ENCODE measurements around the gene TEX35. TPM values are rescaled to one million over a fixed set of nuclear protein-coding genes. Genes with fewer than 3 reads are reported as not detected.

Gene TEX35
- total RNA-seq, 1 experiment from 2014 or later, result not detected

DNA sequence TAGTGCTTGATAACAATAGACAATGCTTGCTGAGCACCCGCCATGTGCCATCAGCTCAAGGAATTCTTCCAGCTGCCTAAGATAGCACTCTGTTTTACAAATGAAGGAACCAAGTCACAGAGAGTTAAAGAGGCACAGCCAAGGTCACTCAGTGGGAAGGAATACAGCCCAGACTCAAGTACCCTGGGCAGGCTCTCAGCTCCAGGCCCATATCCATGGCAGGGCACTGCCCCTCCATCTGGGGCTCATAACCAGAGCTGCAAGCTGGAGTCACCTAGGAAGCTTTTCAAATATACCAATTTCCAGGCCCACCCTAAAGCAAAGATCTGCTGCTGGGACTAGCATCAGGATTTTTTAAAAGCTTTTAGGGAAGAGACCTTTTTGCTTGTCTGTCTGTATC lies 17.8 kb upstream of the TEX35 start:
- CTCF ChIA-PET, result no interaction called here
- no peak overlapping the region for H2AFZ ChIP-seq (ENCODE audit: low read length)
- no peaks in the 10 kb centered on the region for H3K36me3 ChIP-seq (ENCODE audit: low read depth, low read length)
- POLR2A ChIA-PET (ENCODE audit: unreplicated experiment), result no interaction called here
- H4K20me1 ChIP-seq (ENCODE audit: low read length), result no peaks in the 10 kb centered on the region
- H3K27ac ChIP-seq (ENCODE audit: low read length), result no peak overlapping the region
- no peak for ATAC-seq
- no peak overlapping the region for H3K9ac ChIP-seq (ENCODE audit: low read length)
- H3K9me2 ChIP-seq (replicated peaks; ENCODE audit: low read length), result no peaks in the 10 kb centered on the region
- no peak overlapping the region for H3K4me2 ChIP-seq (ENCODE audit: low read length)
- intact Hi-C loops (cut with micrococcal nuclease), result no loop called here
- DNase-seq, result no peak
- TF ChIP-seq EZH2 (IDR thresholded peaks at IDR 0.05; ENCODE audit: low read length, unreplicated experiment) (no peak), EZH2phosphoT487 (IDR thresholded peaks at IDR 0.05; ENCODE audit: borderline replicate concordance, low read length) (no peak)
- TF ChIP-seq, protein P1, sequence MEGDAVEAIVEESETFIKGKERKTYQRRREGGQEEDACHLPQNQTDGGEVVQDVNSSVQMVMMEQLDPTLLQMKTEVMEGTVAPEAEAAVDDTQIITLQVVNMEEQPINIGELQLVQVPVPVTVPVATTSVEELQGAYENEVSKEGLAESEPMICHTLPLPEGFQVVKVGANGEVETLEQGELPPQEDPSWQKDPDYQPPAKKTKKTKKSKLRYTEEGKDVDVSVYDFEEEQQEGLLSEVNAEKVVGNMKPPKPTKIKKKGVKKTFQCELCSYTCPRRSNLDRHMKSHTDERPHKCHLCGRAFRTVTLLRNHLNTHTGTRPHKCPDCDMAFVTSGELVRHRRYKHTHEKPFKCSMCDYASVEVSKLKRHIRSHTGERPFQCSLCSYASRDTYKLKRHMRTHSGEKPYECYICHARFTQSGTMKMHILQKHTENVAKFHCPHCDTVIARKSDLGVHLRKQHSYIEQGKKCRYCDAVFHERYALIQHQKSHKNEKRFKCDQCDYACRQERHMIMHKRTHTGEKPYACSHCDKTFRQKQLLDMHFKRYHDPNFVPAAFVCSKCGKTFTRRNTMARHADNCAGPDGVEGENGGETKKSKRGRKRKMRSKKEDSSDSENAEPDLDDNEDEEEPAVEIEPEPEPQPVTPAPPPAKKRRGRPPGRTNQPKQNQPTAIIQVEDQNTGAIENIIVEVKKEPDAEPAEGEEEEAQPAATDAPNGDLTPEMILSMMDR (conservative IDR thresholded peaks at IDR 0.05; ENCODE audit: low read depth, low read length), result no peak
- no peaks in the 10 kb centered on the region for H3K4me1 ChIP-seq (ENCODE audit: insufficient read depth, low read length)
- no peaks in the 10 kb centered on the region for H3K9me3 ChIP-seq (ENCODE audit: low read length)
- no peaks in the 10 kb centered on the region for H3F3A ChIP-seq (ENCODE audit: low read length, unreplicated experiment)
- BruUV-seq (replicated peaks), result no TSS peak
- no peak overlapping the region for H3K4me3 ChIP-seq (ENCODE audit: low read length)
- no peaks in the 10 kb centered on the region for H3K79me2 ChIP-seq (ENCODE audit: low read length)
- no peaks in the 10 kb centered on the region for H3K27me3 ChIP-seq (ENCODE audit: low read length)

DNA sequence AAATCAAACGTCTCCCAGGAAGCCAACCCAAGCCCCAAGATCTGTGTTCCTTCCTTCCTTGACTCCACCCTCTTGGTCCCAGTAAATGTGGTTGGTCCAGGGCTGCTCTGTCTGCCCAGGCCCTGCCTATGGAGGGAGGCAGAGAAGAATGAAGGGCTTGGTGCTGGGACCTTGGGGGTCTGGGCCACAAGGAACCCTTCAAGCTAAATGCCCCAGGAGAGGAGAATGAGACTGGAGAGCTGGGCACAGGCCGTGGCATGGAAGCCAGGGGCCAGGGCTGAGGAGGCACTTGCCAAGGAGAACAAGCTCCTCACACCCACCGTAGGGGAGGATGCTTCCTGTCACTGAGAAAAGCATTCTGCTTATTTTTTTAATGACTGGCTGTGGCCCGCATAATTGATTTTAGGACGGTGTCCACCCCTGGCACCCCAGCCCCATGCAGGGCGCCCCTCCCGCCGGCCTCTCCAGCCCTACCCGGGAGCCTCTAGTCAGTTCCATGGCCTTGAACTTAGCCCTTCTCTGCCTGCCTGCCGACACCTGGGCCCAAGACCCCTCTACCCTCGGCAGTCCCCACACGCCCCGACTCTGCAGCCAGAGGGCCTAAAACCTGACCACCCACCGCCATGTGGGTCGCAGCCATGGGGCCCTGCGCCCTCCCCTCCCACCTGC lies 17.0 kb upstream of the TEX35 start:
- ChIA-PET CTCF (no interaction called here), POLR2A (ENCODE audit: unreplicated experiment) (no interaction called here)
- Histone ChIP-seq H3K36me3 (ENCODE audit: low read depth, low read length) (no peaks in the 10 kb centered on the region), H3K27ac (ENCODE audit: low read length) (no peak overlapping the region), H4K20me1 (ENCODE audit: low read length) (no peaks in the 10 kb centered on the region), H3K79me2 (ENCODE audit: low read length) (no peaks in the 10 kb centered on the region), H3K9me2 (replicated peaks; ENCODE audit: low read length) (no peaks in the 10 kb centered on the region), H3K4me2 (ENCODE audit: low read length) (no peak overlapping the region), H3F3A (ENCODE audit: low read length, unreplicated experiment) (no peaks in the 10 kb centered on the region), H3K9me3 (ENCODE audit: low read length) (no peaks in the 10 kb centered on the region), H3K4me1 (ENCODE audit: insufficient read depth, low read length) (no peaks in the 10 kb centered on the region), H2AFZ (ENCODE audit: low read length) (no peak overlapping the region), H3K9ac (ENCODE audit: low read length) (no peak overlapping the region), H3K27me3 (ENCODE audit: low read length) (no peaks in the 10 kb centered on the region), H3K4me3 (ENCODE audit: low read length) (no peak overlapping the region)
- no TSS peak for BruUV-seq (replicated peaks)
- DNase-seq (no peak), ATAC-seq (no peak)
- intact Hi-C loops (cut with micrococcal nuclease), result no loop called here
- TF ChIP-seq EZH2phosphoT487 (IDR thresholded peaks at IDR 0.05; ENCODE audit: borderline replicate concordance, low read length) (no peak), EZH2 (IDR thresholded peaks at IDR 0.05; ENCODE audit: low read length, unreplicated experiment) (no peak)
- TF ChIP-seq, protein P1 (conservative IDR thresholded peaks at IDR 0.05; ENCODE audit: low read depth, low read length), result no peak

DNA sequence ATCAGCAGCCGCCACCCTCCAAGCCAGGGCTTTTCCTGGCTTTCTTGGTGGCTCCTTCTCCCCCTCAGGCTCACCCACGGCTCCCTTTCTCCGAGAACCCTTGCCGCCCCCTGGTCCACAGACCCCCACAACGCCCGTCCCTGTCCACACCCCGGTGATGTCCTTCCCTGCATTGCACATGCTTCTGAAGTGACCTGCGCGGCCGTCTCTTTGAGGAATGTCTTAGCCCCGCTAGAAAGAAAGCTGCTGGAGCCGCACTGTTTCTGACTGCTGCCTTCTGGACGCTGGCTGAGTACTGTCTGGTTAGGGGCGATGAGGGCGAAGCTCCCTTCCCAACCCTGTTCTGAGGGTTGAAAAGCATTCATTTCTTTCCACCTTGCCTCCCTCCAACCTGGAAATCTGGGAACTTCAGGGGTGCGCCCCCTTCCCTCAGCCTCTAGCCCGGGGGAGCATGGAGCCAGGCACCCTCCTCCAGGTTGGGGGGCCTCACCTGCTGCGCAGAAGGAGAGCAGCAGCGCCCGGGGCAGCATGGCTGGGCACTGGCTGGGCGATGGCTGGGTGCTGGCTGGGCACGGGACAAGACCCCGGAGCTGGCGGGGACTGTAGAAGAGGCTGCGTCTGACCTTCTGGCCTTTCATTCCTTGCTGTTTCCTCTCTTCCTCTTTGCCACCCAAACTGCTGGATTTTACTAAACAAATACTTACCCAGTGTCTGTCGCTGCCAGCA lies 16.3 kb upstream of the TEX35 start, which contains the start of gene CLEC20A:
TSS of gene CLEC20A (minus strand) at position 555 of the 726 bp plus-strand sequence. CDS start at position 530, 25 bp downstream.
- Histone ChIP-seq H3F3A (ENCODE audit: low read length, unreplicated experiment) (no peaks in the 10 kb centered on the region), H3K9me3 (ENCODE audit: low read length) (no peaks in the 10 kb centered on the region), H3K27me3 (ENCODE audit: low read length) (no peaks in the 10 kb centered on the region), H3K4me1 (ENCODE audit: insufficient read depth, low read length) (no peaks in the 10 kb centered on the region), H3K79me2 (ENCODE audit: low read length) (no peaks in the 10 kb centered on the region), H2AFZ (ENCODE audit: low read length) (no peak within 1 kb of the TSS), H3K36me3 (ENCODE audit: low read depth, low read length) (no peaks in the 10 kb centered on the region), H3K27ac (ENCODE audit: low read length) (no peak within 1 kb of the TSS), H4K20me1 (ENCODE audit: low read length) (no peaks in the 10 kb centered on the region), H3K4me3 (ENCODE audit: low read length) (no peak within 1 kb of the TSS), H3K9ac (ENCODE audit: low read length) (no peak within 1 kb of the TSS), H3K4me2 (ENCODE audit: low read length) (no peak within 1 kb of the TSS), H3K9me2 (replicated peaks; ENCODE audit: low read length) (no peaks in the 10 kb centered on the region)
- intact Hi-C loops (cut with micrococcal nuclease), result no loop called here
- POLR2A ChIA-PET (ENCODE audit: unreplicated experiment), result interaction anchor here (0.6 kb wide), 1 partner anchor 977 kb away, joined by 3 read pairs; no protein-coding TSS in a partner anchor
- ATAC-seq, result no peak
- CTCF ChIA-PET, result no interaction called here
- TF ChIP-seq EZH2phosphoT487 (IDR thresholded peaks at IDR 0.05; ENCODE audit: borderline replicate concordance, low read length) (no peak), EZH2 (IDR thresholded peaks at IDR 0.05; ENCODE audit: low read length, unreplicated experiment) (no peak)
- TF ChIP-seq, protein P1 (conservative IDR thresholded peaks at IDR 0.05; ENCODE audit: low read depth, low read length), result no peak
- no peak for DNase-seq
- no TSS peak for BruUV-seq (replicated peaks)

All from PC-3 (cell line).